HFF-Myc (cell line): Measurements from ENCODE around the gene NAE1.
"Not testable (repeated sequence)": the region's sequence is repeated elsewhere in the genome, so short reads cannot be mapped to it uniquely, and the experiment has no call there.

Experiments used
- DNase-seq: peaks from one replicate; pipeline ENCODE4 v3.0.0-alpha.2; 2011; ENCODE audit warnings: low read depth; ENCODE audit errors: extremely low read depth
- H3K4me3 ChIP-seq: replicated peaks from 2 replicates; pipeline ENCODE4 v1.5.1; 2011; ENCODE audit warnings: low read depth, mild to moderate bottlenecking, control low read depth, low read length
- CTCF ChIP-seq: IDR thresholded peaks from 2 replicates; pipeline ENCODE4 v1.5.1; 2012; ENCODE audit warnings: mild to moderate bottlenecking, low read depth, low read length, control low read depth; ENCODE audit errors: missing control alignments

NAE1 gene

DNA sequence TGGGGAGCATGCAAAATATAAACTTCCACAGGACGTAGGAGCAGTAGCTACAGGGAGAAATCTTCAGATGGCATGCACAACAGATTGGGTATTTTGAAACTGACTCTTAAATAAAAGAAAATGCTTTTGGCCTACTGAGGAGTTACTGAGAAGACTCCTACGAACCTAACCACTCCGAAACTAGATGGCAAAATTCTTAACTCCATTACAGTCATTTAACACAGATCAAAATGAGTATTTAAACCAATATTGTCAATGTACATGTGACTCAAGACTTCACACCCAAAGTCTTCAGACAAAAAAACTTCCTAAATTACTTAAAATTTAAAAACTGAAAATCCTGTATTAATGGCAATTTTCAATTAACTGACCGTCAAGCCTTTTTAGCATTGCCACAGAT, 21.0 kb downstream of the NAE1 start:
- H3K4me3 ChIP-seq, result no peak overlapping the region
- DNase-seq, result no peak
- no peak for TF ChIP-seq CTCF

GRCh38 chr16:66802159-66802558, 28.6 kb downstream of the NAE1 start:
- no peak overlapping the region for H3K4me3 ChIP-seq
- no peak for DNase-seq
- no peak for TF ChIP-seq CTCF

- no peak within 1 kb of the TSS for H3K4me3 ChIP-seq
- DNase-seq, result no peak
- no peak for TF ChIP-seq CTCF
Measured at GRCh38 chr16:66801320-66802105, 29.3 kb downstream of the NAE1 start, which contains the start of gene TERB1. TSS of gene TERB1 (minus strand) at chr16:66801584. CDS start at chr16:66796798, 4,786 bp downstream.

DNA sequence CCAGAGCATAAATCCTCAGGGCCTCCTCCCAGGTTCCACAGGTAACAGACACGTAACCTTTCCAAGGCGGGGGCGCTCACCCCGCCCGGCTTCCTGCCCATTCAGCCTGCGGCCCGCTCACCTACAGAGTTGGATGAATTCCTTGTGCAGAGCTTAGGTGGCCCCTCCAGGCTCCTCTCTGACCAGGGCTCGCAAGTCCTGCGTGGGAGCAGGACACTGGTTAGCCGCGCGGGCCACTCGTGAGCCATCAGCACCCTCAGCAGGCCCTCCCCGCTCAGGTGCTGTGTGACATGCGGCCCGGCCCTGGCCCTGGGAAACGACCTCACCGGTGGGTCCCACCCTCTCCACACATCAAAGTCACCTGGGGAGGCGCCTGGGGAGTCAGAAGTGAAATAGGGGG, 29.9 kb downstream of the NAE1 start:
- TF ChIP-seq CTCF, result no peak
- no peak for DNase-seq
- H3K4me3 ChIP-seq, result no peak overlapping the region

DNA sequence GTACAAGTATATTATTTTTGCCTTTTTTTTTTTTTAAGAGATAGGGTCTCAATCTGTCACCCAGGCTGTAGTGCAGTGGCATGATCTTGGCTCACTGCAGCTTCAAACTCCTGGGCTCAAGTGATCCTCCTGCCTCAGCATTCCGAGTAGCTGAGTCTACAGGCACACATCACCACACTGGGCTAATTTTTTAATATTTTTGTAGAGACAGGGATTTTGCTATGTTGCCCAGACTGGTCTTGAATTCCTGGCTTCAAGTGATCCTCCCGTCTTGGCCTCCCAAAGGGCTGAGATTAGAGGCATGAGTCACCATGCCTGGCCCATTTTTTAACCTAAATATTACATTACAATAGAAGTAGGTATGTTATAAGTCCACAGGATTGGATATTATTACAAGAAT, 32.6 kb downstream of the NAE1 start:
- no peak for TF ChIP-seq CTCF
- no peak overlapping the region for H3K4me3 ChIP-seq
- no peak for DNase-seq

DNA sequence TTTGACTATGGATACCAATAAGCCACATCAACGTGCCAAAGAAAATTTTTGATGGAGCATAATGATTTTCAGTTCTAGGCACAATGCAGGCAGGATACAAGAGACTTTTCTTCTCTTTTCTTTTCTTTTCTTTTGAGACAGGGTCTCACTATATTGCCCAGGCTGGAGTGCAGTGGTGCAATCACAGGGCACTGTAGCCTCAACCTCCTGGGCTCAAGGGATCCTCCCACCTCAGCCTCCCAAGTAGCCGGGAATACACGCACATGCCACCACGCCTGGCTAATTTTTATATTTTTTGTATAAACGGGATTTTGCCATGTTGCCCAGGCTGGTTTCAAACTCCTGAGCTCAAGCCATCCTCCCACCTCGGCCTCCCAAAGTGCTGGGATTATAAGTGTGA, 36.8 kb downstream of the NAE1 start:
- not testable (repeated sequence) for DNase-seq, H3K4me3 ChIP-seq

DNA sequence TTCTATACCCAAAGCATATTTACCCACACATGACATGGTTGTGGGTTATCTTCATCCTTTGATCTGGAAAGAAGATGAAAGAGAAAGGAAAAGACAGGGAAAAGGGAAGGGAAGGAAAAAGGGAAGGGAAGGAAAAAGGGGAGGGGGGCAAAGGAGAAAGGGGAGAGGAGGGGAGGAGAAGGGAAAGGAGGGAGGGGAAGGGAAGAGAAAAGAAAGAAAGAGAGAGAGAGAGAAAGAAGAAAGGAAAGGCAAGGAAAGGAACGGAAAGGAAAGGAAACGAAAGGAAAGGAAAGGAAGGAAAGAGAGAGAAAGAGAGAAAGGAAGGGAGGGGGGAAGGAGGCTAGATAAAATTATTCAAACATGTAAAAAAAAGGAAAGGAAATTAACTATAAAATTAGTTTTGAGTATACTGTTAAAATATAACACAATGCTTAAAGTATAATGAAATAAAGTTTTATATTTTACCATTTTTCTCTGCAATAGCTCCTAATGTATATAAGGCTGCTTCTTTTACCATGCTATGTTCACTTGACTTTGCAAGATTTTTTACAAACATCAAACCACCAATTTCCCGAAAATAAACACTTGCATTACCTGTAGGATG, 40.5 kb downstream of the NAE1 start:
- no peak overlapping the region for H3K4me3 ChIP-seq
- TF ChIP-seq CTCF, result no peak
- no peak for DNase-seq
